ENCODE results near the gene IL17RE. TPM values are rescaled to one million over a fixed set of nuclear protein-coding genes. Genes with fewer than 3 reads are reported as not detected.

IL17RE gene
- total and polyA plus RNA-seq, 9 of the 15 experiments (the other 6 are each of a cell fraction or from before 2014, with no cell fraction given) = 0.32 to 1.9 (median 0.51) TPM; not detected in 4

DNA sequence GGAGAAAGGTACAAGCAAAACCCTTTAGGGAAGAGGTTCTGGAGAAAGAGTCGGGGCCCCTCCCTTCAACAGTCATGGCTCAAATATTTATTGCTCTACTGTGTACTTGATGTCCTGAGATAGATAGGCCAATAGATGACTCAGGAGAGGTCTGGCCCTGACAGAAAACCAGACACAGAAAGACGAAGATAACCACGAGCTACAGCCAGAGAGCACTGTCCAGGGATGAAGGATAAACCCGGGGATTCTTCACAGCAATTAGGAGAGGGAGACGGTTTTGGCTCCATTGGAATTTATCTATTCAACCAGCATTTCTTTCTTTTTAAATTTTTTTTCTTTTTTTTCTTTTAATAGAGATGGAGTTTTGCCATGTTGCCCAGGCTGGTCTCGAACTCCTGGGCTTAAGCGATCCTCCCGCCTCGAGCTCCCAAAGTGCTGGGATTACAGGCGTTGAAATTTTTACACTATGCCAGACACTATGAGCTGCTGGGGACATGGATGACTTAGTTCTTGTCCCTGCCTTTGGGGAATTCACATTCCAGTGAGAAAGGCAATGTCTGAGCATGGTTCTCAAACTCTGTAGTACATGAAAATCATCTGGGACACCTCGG lies 18.0 kb upstream of the IL17RE start (continued):
- TF ChIP-seq, protein P1, sequence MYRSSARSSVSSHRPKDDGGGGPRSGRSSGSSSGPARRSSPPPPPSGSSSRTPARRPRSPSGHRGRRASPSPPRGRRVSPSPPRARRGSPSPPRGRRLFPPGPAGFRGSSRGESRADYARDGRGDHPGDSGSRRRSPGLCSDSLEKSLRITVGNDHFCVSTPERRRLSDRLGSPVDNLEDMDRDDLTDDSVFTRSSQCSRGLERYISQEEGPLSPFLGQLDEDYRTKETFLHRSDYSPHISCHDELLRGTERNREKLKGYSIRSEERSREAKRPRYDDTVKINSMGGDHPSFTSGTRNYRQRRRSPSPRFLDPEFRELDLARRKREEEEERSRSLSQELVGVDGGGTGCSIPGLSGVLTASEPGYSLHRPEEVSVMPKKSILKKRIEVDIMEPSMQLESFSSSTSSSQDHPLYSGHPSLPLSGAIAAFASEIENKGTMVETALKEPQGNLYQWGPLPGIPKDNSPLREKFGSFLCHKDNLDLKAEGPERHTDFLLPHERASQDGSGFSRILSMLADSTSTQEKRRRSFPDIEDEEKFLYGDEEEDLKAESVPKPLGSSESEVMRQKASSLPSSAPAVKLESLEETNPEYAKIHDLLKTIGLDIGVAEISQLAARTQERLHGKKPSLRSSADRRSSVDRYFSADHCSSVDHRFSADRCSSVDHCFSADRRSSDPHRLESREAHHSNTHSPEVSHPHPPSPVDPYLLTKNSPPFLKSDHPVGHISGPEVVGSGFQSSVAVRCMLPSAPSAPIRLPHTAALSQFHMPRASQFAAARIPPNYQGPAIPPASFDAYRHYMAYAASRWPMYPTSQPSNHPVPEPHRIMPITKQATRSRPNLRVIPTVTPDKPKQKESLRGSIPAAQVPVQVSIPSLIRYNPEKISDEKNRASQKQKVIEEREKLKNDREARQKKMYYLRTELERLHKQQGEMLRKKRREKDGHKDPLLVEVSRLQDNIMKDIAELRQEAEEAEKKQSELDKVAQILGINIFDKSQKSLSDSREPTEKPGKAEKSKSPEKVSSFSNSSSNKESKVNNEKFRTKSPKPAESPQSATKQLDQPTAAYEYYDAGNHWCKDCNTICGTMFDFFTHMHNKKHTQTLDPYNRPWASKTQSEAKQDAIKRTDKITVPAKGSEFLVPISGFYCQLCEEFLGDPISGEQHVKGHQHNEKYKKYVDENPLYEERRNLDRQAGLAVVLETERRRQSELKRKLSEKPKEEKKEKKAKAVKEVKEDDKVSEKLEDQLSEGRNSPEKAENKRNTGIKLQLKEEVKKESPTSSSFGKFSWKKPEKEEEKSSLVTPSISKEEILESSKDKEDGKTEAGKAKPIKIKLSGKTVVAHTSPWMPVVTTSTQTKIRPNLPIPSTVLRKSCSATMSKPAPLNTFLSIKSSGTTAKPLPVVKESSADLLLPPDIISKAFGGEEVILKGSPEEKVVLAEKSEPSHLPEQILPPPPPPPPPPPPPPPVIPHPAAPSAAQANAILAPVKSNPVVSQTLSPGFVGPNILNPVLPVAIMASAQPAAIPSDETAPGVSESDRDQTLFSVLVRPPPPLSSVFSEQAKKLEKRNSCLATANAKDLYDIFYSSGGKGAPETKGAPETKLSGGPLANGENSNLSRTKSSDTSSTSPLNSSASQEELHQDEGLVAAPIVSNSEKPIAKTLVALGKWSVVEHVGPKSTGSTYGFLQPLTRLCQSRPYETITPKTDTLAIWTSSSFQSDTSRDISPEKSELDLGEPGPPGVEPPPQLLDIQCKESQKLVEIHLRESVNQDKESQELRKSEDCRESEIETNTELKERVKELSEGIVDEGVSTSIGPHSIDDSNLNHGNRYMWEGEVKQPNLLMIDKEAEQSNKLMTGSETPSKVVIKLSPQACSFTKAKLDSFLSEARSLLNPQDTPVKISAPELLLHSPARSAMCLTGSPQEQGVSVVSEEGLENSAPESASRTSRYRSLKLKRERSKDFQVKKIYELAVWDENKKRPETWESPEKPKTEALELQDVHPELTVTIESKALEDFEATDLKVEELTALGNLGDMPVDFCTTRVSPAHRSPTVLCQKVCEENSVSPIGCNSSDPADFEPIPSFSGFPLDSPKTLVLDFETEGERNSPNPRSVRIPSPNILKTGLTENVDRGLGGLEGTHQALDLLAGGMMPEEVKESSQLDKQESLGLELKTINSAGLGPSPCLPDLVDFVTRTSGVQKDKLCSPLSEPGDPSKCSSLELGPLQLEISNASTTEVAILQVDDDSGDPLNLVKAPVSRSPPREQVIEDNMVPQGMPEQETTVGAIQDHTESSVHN (IDR thresholded peaks at IDR 0.05; ENCODE audit: borderline replicate concordance in 1 of 2, low read depth in 1 of 2) = no peak
- TF ChIP-seq TCFL5 (CRISPR knock-in tag; conservative IDR thresholded peaks at IDR 0.05) (no peak), LCOR (CRISPR knock-in tag; IDR thresholded peaks at IDR 0.05) (no peak), ZNF431 (CRISPR knock-in tag; IDR thresholded peaks at IDR 0.05) (no peak), SIN3B (IDR thresholded peaks at IDR 0.05; ENCODE audit: low read depth) (no peak), CHD2 (IDR thresholded peaks at IDR 0.05; ENCODE audit: low read depth, low read length) (no peak), SMARCE1 (IDR thresholded peaks at IDR 0.05) (peak; percentile 89), ZNF586 (CRISPR knock-in tag; conservative IDR thresholded peaks at IDR 0.05) (no peak), EP400 (IDR thresholded peaks at IDR 0.05) (peak; percentile 26; the same call in 1 of the 2 replicates), RBM14 (IDR thresholded peaks at IDR 0.05; ENCODE audit: borderline replicate concordance, insufficient read depth, low read depth, low read length) (no peak), RFX5 (IDR thresholded peaks at IDR 0.05; ENCODE audit: low read depth, low read length) (no peak), ZNF766 (CRISPR knock-in tag; conservative IDR thresholded peaks at IDR 0.05) (peak; percentile 75; the same call in 1 of the 2 replicates), MEF2D (tag; conservative IDR thresholded peaks at IDR 0.05; ENCODE audit: low read depth) (no peak), ZFP36 (IDR thresholded peaks at IDR 0.05; ENCODE audit: low read depth, low read length, partially characterized antibody) (no peak)
- TF ChIP-seq, protein P2, sequence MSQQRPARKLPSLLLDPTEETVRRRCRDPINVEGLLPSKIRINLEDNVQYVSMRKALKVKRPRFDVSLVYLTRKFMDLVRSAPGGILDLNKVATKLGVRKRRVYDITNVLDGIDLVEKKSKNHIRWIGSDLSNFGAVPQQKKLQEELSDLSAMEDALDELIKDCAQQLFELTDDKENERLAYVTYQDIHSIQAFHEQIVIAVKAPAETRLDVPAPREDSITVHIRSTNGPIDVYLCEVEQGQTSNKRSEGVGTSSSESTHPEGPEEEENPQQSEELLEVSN (IDR thresholded peaks at IDR 0.05; ENCODE audit: borderline replicate concordance in 1 of 2, extremely low read depth in 1 of 2, insufficient read depth in 1 of 2, insufficient read length in 1 of 2, low read depth in 1 of 2, low read length in 1 of 2, poor library complexity in 1 of 2, severe bottlenecking in 1 of 2) = peak in 1 of 2 experiments; percentile 61
- TF ChIP-seq, protein P3, sequence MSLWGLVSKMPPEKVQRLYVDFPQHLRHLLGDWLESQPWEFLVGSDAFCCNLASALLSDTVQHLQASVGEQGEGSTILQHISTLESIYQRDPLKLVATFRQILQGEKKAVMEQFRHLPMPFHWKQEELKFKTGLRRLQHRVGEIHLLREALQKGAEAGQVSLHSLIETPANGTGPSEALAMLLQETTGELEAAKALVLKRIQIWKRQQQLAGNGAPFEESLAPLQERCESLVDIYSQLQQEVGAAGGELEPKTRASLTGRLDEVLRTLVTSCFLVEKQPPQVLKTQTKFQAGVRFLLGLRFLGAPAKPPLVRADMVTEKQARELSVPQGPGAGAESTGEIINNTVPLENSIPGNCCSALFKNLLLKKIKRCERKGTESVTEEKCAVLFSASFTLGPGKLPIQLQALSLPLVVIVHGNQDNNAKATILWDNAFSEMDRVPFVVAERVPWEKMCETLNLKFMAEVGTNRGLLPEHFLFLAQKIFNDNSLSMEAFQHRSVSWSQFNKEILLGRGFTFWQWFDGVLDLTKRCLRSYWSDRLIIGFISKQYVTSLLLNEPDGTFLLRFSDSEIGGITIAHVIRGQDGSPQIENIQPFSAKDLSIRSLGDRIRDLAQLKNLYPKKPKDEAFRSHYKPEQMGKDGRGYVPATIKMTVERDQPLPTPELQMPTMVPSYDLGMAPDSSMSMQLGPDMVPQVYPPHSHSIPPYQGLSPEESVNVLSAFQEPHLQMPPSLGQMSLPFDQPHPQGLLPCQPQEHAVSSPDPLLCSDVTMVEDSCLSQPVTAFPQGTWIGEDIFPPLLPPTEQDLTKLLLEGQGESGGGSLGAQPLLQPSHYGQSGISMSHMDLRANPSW (CRISPR knock-in tag; IDR thresholded peaks at IDR 0.05) = no peak

Measured in K562 (cell line).